Colonic mucosa (tissue), 4 donors: Measurements from ENCODE around the gene NRN1. TPM values are rescaled to one million over a fixed set of nuclear protein-coding genes. Genes with fewer than 3 reads are reported as not detected.
A peak's percentile ranks its signal among the peaks of the same experiment; 100 is the strongest.

Source experiments
- DNase-seq: peaks from one replicate; pipeline ENCODE4 v3.0.0-alpha.2; 2020
- H3K27ac ChIP-seq: fragments of 200-600 bp; one replicate; pipeline ENCODE4 v1.8.0; 2021
- H3K27me3 ChIP-seq: fragments of 200-600 bp; one replicate; pipeline ENCODE4 v1.8.0; 2021
- H3K36me3 ChIP-seq: fragments of 200-600 bp; one replicate; pipeline ENCODE4 v1.8.0; 2021
- H3K4me1 ChIP-seq: fragments of 200-600 bp; one replicate; pipeline ENCODE4 v1.8.0; 2021; ENCODE audit warnings: mild to moderate bottlenecking
- H3K4me3 ChIP-seq: fragments of 200-600 bp; one replicate; pipeline ENCODE4 v1.8.0; 2021
- H3K9ac ChIP-seq, 2 donors: one replicate each; pipeline ENCODE4 v1.7.0; 2013; ENCODE audit warnings: control low read depth in 2 of 2, low read depth in 2 of 2, low read length in 2 of 2
- H3K9me3 ChIP-seq: fragments of 200-600 bp; one replicate; pipeline ENCODE4 v1.8.0; 2021
- intact Hi-C: fragments of 100-400 bp; cut with DNase I; formaldehyde crosslinking; loops from one replicate; pipeline ENCODE4 v1.14.1; 2022
- total RNA-seq, 2 donors: library from RNA; stranded (reverse); fragmentation: NEBNext Ultra II Directional in 1 of 2; extraction: Animal tissue kit (Norgen Biotek cat#: 25700) in 1 of 2; gene quantifications; one replicate each; pipeline ENCODE4 v1.2.1, GENCODE V29; 2021
- TF ChIP-seq, protein P1 (sequence below): fragments of 200-600 bp; IDR thresholded peaks from one replicate; pipeline ENCODE4 v1.8.0; 2022; ENCODE audit warnings: antibody characterized with exemption, mild to moderate bottlenecking
- donor health status: healthy.
- donor health status: DM: no; HTN: no; CAD: no.
- donor health status: DM: no; HTN: no; CAD: no.

NRN1 gene
- total RNA-seq, 2 donors from 2014 or later: 1.6 to 4.5 TPM

DNA sequence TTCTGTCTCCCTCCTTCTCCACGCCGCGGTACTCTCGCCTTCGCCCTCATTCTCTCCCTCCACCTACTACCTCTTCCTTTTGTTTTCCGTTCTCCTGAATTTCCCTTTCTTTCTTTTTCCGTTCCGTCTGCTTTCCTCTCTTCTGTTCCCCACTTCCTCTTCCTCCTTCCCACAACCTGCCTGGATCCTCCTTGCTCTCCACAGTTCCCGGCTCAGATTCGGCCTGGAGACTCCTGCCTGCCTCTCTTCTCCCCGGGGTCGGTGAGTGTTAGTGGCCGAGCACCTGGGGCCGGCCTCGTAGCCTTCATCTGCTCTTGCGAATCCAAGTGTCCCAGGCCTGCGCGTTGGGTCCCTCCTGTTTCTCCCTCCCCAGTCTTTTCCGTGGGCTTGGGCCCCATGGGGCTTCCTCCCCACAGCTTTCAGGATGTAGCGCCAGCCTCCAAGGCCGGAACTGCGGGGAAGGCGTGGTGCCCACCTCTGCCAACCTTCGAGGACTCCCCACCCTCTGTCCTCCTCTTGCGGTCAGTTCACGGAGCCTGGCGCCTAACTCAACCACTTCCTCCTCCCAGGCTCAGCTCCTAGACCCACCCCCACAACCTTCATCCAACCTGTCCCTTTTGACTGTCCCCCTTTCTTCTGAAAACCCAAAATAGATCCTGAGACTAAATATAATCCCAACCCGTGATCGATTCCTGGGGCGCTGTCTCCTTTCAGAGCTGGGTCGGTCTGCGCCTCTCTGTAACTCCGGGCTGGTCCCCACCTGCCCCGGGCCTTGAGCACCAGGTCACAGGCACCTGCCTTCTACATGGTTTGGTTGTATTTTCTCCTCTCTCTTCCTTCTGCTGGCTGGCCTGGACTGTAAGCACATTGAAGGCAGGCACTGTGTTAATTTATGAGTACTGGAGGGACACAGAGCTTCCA is 6.8 kb downstream of the NRN1 start:
- H3K27me3 ChIP-seq: peaks cover 98% of the 10 kb centered on the region
- H3K4me3 ChIP-seq: no peak overlapping the region
- no peaks in the 10 kb centered on the region for H3K36me3 ChIP-seq
- TF ChIP-seq, protein P1, sequence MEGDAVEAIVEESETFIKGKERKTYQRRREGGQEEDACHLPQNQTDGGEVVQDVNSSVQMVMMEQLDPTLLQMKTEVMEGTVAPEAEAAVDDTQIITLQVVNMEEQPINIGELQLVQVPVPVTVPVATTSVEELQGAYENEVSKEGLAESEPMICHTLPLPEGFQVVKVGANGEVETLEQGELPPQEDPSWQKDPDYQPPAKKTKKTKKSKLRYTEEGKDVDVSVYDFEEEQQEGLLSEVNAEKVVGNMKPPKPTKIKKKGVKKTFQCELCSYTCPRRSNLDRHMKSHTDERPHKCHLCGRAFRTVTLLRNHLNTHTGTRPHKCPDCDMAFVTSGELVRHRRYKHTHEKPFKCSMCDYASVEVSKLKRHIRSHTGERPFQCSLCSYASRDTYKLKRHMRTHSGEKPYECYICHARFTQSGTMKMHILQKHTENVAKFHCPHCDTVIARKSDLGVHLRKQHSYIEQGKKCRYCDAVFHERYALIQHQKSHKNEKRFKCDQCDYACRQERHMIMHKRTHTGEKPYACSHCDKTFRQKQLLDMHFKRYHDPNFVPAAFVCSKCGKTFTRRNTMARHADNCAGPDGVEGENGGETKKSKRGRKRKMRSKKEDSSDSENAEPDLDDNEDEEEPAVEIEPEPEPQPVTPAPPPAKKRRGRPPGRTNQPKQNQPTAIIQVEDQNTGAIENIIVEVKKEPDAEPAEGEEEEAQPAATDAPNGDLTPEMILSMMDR: no peak
- intact Hi-C loops: no loop called here
- DNase-seq: no peak
- H3K9ac ChIP-seq: no peak overlapping the region
- H3K27ac ChIP-seq: no peak overlapping the region
- H3K4me1 ChIP-seq: peaks cover 21% of the 10 kb centered on the region
- H3K9me3 ChIP-seq: no peaks in the 10 kb centered on the region

DNA sequence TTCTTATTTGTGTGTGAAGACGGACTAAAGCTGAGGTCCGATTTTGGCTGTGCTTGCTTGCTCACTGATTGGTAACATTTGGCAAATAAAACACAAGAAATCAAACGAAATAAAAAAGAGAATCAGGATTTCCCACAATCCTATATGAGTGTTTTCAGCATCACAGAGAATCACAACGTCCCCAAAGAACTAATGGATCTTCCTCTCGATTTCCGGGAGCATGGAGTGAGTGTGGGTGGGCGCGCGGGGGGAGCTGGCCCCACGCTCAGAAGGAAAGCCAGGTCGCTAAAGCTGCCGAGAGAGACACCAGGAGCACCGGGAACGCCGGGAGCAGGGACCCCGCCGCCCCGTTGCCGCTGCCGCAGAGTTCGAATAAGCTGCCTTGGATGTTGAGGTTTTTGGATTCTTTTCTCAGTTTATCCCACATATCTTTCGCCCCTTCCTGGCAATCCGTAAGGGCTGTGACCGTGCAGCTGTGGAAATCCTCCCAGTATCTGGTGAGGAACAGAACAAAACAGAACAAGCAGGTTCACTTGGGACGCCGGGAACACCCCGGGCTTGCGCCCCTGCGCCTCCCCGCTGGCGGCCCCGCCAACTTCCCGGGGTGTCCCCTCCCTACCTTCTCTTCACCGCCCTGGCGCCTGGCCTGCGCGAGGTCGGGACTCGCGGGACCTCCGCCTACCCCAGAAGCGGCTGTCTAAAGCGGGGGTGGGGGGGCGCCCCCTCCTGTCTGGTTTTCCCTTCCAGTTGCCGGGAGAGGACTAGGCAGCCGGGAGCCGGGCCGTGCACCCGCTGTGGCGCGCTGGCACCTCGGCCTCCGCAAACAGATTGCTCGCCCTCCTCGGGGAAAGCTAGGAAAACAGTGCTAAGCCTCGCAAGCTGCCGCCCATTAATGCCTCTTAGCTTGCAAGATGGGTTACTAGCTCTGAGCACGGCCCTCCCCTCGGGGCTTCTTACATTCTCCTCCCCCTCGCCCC is 7.7 kb downstream of the NRN1 start:
- H3K9me3 ChIP-seq: no peaks in the 10 kb centered on the region
- H3K9ac ChIP-seq: no peak overlapping the region
- peaks cover 21% of the 10 kb centered on the region for H3K4me1 ChIP-seq
- TF ChIP-seq, protein P1: no peak
- no peaks in the 10 kb centered on the region for H3K36me3 ChIP-seq
- H3K4me3 ChIP-seq: no peak overlapping the region
- intact Hi-C loops: no loop called here
- H3K27ac ChIP-seq: no peak overlapping the region
- peak; percentile 26 for DNase-seq
- H3K27me3 ChIP-seq: peaks cover 98% of the 10 kb centered on the region

DNA sequence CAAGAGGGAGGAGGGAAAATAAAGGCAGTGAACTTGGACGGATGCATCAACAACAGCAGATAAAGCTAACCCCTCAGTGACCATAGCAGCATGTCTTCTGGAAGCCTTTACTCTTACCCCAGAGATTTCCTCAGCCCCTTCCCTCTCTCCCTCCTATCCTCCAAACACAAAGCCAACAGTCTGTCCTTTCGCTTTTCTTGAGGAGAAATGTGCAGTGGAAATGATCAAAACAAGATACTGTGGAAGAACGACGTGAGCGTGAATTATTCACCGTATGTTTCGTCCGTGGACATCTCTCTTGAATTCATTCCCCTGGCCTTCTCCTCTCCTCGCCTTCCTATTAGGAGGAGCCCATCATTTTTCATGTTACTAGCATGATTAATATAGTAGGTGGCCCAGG is 8.5 kb downstream of the NRN1 start:
- H3K9me3 ChIP-seq: no peaks in the 10 kb centered on the region
- intact Hi-C loops: no loop called here
- H3K9ac ChIP-seq: no peak overlapping the region
- H3K27me3 ChIP-seq: peaks cover 98% of the 10 kb centered on the region
- H3K4me1 ChIP-seq: peaks cover 16% of the 10 kb centered on the region
- no peak overlapping the region for H3K27ac ChIP-seq
- H3K4me3 ChIP-seq: no peak overlapping the region
- no peaks in the 10 kb centered on the region for H3K36me3 ChIP-seq
- TF ChIP-seq, protein P1: no peak
- no peak for DNase-seq

DNA sequence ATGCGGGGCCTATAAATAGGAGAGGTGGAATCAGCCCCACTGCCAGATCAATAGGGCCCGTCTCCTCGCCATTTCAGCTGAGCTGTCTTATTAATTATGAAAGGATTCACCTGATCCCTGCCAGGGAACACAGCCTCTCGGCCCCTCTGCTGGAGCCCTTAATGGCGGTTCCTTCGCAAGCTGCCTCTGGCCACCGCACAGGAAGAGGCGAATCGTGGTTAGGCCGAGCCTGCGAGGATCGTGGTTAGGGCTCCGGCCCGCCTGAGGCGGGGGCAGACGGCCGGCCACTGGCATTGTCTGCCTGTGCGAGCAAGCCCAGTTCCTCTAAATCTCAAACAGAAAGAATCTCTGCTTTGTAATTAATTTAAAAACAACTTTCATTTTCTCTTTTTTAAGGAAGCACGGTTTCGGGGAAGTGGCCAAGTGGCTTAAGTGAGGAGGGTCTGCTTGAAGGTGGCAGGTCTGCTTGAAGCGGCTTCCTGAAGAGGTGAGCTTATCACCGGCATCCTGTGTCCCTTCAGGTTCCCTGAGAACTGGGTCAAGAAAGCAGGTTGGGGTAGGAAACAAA is 9.2 kb downstream of the NRN1 start:
- H3K9me3 ChIP-seq: no peaks in the 10 kb centered on the region

More for the DNA sequence above, 9.2 kb downstream of the NRN1 start:
- H3K27me3 ChIP-seq: peaks cover 97% of the 10 kb centered on the region
- peak overlapping the region; percentile 54 for H3K4me3 ChIP-seq
- H3K27ac ChIP-seq: no peak overlapping the region
- peaks cover 16% of the 10 kb centered on the region for H3K4me1 ChIP-seq
- no peak for DNase-seq
- TF ChIP-seq, protein P1: no peak
- intact Hi-C loops: no loop called here
- no peaks in the 10 kb centered on the region for H3K36me3 ChIP-seq
- H3K9ac ChIP-seq: peak overlapping the region in 1 of 2 donors; percentile 26
